DMS53 treated with DMSO at 0.1 percent for 48 hours (cell line): ENCODE measurements around the gene SCAF11.
"Not testable (repeated sequence)": the region's sequence is repeated elsewhere in the genome, so short reads cannot be mapped to it uniquely, and the experiment has no call there.

Experiments used
- DNase-seq: peaks from one replicate; lab custom pipeline; 2025; ENCODE audit not compliant: unreplicated experiment; lab: John Stamatoyannopoulos, UW

Gene SCAF11, protein sequence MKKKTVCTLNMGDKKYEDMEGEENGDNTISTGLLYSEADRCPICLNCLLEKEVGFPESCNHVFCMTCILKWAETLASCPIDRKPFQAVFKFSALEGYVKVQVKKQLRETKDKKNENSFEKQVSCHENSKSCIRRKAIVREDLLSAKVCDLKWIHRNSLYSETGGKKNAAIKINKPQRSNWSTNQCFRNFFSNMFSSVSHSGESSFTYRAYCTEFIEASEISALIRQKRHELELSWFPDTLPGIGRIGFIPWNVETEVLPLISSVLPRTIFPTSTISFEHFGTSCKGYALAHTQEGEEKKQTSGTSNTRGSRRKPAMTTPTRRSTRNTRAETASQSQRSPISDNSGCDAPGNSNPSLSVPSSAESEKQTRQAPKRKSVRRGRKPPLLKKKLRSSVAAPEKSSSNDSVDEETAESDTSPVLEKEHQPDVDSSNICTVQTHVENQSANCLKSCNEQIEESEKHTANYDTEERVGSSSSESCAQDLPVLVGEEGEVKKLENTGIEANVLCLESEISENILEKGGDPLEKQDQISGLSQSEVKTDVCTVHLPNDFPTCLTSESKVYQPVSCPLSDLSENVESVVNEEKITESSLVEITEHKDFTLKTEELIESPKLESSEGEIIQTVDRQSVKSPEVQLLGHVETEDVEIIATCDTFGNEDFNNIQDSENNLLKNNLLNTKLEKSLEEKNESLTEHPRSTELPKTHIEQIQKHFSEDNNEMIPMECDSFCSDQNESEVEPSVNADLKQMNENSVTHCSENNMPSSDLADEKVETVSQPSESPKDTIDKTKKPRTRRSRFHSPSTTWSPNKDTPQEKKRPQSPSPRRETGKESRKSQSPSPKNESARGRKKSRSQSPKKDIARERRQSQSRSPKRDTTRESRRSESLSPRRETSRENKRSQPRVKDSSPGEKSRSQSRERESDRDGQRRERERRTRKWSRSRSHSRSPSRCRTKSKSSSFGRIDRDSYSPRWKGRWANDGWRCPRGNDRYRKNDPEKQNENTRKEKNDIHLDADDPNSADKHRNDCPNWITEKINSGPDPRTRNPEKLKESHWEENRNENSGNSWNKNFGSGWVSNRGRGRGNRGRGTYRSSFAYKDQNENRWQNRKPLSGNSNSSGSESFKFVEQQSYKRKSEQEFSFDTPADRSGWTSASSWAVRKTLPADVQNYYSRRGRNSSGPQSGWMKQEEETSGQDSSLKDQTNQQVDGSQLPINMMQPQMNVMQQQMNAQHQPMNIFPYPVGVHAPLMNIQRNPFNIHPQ (N-terminal part only)

DNA sequence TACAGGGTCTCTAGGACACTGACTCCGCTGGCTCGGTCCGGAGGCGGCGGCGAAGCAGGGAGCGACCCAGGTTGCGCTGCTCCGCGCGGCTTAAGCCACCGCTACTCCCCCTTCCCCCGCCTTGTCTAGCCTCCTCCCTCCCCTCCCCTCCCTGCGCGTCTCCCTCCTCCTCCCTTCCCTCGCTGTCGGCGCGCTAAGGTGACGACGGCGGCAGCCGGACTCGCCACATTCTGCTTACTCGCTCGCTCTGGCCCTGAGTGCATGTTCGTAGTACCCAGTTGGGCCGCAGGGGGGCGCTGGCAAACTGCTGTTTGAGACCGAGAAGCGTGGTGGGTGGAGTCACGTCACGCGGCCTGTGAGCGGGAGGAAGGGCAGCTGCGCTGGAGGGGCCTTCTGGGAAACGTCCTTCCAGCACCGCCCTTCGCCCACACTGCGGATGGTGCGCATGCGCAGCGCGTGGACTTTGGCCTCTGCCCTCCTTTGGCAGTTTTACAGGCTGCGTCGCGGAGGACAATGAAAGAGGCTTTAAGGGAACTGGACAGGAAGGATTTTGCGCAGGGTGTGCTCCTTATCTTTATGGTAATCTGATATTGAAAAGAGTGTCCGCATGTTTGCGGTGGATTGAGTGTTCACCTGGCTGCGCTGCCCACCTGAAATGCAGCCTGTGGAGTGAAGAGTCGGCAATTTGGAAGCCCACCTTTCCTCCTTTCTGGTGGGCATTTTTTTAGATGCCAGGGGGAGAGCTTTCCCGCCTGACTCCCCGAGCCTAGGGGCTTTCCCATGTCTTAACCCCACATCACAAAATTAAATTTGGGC is at the start of gene SCAF11:
TSS of gene SCAF11 (minus strand) at position 107 of the 816 bp plus-strand sequence. CDS start 26,407 bp downstream, outside the sequence.
- DNase-seq = peak; percentile 100

DNA sequence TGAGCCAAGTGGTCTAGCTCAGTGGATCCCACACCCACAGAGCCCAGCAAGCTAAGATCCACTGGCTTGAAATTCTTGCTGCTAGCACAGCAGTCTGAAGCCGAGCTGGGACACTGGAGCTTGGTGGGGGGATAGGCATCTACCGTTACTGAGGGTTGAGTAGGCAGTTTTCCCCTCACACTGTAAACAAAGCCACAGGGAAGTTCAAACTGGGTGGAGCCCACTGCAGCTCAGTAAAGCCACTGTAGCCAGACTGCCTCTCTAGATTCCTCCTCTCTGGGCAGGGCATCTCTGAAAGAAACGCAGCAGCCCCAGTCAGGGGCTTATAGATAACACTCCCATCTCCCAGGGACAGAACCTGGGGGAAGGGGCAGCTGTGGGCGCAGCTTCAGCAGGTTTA is 46.7 kb upstream of the SCAF11 start:
- DNase-seq = not testable (repeated sequence)

DNA sequence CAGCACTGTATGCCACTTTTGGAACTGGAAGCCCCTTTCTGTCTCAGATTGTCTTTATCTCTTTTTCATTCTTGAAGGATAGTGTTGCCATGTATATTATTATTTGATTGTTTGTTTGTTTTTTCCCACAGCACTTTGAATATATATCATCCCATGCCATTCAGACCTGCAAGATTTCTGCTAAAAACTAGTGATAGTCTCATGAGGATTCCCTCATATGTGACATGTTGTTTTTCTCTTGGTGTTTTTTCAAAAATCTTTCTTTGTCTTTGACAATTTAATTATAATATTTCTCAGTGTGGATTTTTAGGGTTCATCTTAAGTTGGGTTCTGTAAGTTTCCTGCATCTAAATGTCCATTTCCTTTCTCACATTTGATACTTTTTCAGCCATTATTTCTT is 36.8 kb upstream of the SCAF11 start:
- DNase-seq = no peak

DNA sequence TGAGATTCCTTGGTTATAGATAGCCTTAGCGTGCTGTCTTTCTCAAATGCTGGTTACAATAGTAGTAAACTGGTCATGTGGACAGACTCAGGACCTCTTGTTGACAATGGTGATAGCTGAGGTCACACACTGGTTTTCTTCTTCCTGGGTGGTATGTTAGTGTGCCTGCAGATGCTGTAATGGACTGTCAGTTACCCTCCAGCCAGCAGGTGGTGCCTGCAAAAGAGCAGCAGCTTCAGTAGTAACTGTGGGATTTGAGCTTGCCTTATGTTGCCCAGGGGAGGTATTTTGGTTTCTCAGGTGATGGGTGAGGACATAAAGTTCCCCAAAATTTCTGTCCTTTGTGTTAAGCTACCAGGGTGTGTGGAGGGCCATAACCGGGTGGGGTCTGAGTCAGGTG is 33.7 kb upstream of the SCAF11 start:
- DNase-seq = no peak

DNA sequence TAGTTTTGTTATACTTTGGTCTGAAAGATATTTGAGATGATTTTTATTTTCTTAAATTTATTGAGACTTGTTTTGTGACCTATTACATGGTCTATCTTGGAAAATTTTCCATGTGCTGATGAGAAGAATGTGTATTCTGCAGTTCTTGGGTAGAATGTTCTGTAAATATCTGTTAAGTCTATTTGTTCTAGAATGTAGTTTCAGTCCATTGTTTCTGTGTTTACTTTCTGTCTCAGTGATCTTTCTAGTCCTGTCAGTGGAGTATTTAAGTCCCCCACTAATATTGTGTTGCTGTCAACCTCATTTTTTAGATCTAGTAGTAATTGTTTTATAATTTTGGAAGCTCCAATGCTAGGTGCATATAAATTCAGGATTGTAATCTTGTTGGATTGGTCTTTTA is 30.4 kb upstream of the SCAF11 start:
- peak; percentile 91 for DNase-seq

DNA sequence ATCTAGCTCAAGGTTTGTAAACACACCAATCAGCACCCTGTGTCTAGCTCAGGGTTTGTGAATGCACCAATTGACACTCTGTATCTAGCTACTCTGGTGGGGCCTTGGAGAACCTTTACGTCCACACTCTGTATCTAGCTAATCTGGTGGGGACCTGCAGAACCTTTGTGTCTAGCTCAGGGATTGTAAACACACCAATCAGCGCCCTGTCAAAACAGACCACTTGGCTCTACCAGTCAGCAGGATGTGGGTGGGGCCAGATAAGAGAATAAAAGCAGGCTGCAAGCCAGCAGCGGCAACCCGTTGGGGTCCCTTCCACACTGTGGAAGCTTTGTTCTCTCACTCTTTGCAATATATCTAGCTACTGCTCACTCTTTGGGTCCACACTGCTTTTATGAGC is 28.3 kb upstream of the SCAF11 start:
- not testable (repeated sequence) for DNase-seq

DNA sequence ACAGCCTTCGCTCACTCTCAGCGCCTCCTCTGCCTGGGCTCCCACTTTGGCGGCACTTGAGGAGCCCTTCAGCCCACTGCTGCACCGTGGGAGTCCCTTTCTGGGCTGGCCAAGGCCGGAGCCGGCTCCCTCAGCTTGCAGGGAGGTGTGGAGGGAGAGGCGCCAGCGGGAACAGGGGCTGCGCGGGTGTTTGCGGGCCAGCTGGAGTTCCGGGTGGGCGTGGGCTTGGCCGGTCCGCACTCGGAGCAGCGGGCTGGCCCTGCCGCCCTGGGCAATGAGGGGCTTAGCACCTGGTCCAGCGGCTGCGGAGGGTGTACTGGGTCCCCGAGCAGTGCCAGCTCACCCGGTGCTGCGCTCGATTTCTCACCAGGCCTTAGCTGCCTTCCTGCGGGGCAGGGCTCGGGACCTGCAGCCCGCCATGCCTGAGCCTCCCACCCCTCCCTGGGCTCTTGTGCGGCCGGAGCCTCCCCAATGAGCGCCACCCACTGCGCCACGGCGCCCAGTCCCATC is 27.5 kb upstream of the SCAF11 start:
- DNase-seq = not testable (repeated sequence)

DNA sequence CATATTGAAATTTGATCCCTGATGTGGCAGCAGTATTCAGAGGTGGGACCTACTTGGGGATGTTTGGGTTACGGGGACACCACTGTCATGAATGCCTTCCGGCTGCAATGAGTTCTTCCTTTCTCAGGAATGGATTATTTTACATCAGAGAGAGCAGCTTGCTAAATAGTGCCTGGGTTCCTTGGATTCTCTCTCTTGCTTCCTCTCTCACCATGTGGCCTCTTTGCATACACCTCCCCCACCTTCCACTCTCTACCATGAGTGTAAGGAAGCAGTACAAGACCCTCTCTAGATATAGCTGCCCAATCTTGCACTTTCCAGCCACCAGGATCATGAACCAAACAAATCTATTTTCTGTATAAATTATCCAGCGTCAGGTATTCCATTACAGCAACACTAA is 15.4 kb upstream of the SCAF11 start:
- no peak for DNase-seq

DNA sequence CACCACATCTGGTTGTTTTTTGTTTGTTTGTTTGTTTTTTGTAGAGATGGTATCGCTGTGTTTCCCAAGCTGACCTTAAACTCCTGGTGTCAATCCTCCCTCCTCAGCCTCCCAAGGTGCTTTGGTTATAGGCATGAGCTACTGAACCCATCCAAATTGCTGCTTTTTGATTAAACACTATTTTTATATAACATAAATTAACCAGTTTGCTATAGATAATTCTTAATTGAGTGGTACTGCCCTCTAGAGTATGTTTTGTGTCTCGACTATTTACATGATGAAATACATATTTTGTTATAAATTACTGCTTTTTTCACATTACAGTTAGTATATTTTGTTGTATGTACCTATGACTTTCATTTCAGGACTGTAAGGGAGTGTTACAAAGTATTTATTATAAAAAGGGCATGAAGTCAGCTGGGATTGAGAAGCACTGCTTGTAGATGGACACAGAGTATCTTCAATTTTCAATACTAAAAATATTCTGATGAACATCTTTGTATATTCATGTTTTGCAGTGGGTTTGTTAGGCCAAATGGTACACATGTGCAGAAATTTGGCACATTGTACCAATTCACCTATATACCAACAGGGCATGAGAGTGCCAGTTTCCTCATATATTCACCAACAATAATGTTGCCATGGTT is 14.9 kb upstream of the SCAF11 start:
- DNase-seq = no peak

DNA sequence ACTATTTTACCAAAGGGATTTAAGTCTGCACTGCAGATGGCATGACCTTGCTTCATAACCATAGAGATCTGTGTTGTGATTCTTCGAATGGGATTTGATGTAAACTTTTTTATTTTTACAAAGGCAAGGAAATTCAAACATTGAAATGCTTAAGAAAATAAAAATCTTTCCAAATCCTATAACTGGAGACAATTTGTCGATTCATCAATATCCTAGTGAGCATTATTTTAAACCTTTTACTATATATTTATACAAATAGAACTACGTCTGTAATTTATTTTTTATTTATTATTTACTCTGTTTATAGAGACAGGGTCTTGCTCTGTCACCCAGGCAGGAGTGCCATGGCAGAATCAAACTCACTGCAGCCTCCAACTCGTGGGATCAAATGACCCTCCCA is 14.3 kb upstream of the SCAF11 start:
- no peak for DNase-seq

DNA sequence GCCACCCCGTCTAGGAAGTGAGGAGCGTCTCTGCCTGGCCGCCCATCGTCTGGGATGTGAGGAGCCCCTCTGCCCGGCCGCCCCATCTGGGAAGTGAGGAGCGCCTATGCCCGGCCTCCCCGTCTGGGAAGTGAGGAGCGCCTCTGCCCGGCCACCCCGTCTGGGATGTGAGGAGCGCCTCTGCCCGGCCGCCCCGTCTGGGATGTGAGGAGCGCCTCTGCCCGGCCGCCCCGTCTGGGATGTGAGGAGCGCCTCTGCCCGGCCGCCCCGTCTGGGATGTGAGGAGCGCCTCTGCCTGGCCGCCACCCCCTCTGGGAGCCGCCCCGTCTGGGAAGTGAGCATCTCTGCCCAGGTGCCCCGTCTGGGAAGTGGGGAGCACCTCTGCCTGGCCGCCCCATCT is 9.7 kb upstream of the SCAF11 start:
- not testable (repeated sequence) for DNase-seq

DNA sequence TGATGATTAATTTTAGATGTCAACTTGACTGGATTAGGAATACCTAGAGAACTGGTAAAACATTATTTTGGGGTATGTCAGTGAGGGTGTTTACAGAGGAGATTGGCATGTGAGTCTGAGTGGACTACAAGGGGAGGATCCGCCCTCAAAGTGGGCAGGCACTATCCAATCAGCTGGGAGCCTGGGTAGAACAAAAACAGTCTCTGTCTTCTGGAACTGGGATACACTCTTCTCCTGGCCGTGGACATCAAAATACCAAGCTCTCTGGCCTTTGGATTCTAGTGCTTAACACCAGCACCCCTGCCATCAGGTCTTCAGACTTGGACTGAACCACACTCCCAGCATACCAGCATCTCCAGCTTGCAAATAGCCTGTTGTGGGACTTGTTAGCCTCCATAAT is 4.4 kb upstream of the SCAF11 start:
- no peak for DNase-seq

DNA sequence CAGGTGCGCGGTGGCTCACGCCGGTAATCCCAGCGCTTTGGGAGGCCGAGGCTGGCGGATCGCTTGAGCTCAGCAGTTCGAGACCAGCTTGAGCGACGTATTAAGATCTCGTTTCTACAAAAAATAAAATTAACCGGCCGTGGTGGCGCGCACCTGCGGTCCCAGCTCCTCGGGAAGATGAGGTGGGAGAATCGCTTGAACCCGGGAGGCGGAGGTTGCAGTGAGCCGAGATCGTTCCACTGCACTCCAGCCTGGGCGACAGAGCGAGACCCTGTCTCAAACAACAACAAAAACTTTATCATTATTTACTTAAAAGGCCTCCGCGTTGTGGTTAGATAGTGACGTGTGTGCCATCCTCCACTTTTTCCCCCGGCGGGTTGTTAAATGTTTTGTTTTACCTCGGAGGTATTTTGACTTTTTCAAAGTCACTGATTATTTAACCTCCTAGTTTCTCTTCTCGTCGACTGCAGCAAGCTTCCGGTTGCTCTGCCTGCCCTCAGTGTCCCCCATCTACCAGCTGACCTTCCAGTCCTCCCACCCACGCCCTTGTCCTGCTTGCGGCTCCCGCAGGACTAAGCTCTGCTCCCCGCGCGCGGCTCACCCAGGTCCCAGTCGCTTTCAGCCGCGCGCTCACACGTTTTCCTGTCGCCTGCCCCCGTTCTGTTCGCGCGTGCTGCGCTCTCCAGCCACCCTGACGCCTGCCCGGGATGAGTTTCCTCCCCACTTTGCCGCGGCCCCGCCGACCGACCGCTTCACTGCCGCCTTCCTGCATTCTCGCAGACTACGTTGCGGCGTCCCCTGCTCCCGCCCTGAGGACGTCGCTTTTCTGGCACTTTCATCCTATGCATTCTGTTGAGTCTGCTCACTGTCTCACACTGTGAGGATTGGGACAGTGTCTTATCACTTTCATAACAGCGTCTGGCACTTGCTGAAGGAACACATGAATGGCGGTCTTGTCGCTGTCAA is 1.2 kb upstream of the SCAF11 start:
- DNase-seq = peak; percentile 96

DNA sequence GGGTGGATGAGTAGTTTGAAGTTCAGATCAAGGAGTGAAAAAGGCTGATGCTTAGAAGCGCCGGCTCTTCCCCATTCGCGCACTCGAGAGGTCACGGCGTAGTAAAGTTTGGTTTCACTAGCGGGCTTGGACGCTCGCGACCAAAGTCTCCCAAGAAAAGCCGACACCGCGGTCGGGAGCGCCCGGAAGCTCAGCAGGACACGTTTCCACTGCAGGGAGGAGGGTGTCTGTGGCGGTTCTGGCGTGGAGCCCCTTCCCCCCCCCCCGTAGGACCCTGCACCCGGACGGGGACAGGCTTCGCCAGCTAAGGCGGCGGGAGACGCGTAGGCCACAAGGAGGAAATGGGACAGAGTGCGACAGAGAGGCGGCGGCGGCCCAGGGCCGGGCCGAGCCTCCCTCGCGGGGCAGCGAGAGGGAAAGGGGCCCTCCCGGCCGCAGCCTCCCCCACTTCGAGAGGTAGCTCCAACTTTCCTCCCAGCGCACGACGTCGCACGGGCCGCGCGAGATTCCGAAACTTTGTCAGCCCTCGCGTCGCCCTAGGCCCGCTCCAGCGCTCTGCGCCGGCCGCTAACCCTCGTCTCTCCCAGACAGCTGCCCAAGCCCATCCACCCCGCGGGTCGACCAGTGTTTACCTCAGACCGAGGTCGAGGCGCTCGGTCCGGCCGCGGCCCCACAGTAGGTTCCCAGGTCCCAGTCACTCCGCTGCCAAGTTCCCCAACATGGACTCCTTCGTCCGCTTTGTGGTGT is 480 bp downstream of the SCAF11 start:
- peak; percentile 92 for DNase-seq

DNA sequence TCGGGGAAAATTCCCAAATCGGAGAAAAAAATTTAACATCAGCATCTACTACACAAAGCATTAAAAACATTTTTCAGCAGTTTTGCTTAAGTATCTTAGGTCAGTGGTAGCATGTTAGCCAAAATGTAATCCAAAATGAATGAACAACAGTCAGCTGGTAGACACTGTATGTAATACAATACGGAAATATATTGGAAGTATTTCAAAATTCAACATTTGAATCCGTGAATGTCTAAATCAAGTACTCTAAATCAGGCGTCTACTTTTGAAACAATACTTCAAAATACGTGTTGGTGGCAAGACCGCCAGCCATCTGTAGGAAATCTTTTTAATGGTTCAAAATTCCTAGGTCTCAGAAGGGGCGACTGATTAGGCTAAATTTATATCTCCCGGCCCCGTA is 1.1 kb downstream of the SCAF11 start:
- no peak for DNase-seq

DNA sequence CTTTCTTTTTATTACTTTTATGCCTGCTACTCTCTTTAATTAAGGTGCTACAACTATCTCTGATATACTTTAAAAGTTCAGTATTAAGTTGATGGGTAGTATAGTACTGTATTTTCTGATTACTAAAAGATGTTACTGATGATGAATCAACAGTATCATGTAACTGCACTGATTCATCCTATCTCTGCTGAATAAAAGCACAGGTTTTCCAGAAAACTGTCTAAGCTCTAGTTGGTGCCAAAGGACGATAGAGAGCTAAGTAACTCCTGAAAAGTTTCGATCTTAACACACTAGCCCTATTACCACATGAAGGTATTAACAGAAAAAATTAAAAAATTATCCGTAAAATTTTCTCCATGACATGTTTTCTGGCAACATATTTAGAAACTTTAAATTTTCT is 2.1 kb downstream of the SCAF11 start:
- no peak for DNase-seq

DNA sequence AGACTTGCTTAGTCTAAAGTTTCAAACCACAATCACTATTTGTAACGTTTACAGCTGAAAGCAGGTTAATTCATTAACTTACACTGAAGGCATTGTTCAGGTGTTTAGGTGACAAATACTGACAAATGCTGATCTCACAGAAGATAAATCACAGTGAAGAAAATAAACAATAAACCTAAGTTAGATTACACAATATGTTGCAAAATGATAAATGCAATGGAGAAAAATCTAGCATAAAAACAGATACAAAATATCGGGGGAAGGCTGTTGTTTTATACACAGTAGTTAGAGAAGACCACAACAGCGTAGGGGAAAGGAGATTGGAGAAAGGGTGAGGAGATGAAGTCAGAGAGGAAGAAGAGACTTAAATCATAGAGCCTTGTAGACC is 3.0 kb downstream of the SCAF11 start:
- no peak for DNase-seq
